Stimulated activated naive CD4-positive, alpha-beta T cell (primary cell): ENCODE results near the gene CYP27B1.
"Not testable (repeated sequence)": the region's sequence is repeated elsewhere in the genome, so short reads cannot be mapped to it uniquely, and the experiment has no call there.

ENCODE experiments used
- DNase-seq, 6 experiments: peaks; one replicate each; lab custom pipeline; 2025; lab: John Stamatoyannopoulos, UW

The CYP27B1 gene

DNA sequence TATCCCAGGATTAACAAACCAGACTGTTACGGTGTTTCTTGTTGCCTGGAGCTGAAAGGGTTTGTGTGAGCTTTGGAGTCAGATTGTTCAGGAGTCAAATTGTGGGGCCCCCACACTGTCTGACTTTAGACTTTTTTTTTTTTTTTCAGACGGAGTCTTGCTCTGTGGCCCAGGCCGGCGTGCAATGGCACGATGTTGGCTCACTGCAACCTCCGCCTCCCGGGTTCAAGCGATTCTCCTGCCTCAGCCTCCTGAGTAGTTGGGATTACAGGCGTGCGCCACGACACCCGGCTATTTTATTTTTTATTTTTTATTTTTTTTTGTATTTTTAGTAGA is 16.6 kb upstream of the CYP27B1 start:
- no peak for DNase-seq

DNA sequence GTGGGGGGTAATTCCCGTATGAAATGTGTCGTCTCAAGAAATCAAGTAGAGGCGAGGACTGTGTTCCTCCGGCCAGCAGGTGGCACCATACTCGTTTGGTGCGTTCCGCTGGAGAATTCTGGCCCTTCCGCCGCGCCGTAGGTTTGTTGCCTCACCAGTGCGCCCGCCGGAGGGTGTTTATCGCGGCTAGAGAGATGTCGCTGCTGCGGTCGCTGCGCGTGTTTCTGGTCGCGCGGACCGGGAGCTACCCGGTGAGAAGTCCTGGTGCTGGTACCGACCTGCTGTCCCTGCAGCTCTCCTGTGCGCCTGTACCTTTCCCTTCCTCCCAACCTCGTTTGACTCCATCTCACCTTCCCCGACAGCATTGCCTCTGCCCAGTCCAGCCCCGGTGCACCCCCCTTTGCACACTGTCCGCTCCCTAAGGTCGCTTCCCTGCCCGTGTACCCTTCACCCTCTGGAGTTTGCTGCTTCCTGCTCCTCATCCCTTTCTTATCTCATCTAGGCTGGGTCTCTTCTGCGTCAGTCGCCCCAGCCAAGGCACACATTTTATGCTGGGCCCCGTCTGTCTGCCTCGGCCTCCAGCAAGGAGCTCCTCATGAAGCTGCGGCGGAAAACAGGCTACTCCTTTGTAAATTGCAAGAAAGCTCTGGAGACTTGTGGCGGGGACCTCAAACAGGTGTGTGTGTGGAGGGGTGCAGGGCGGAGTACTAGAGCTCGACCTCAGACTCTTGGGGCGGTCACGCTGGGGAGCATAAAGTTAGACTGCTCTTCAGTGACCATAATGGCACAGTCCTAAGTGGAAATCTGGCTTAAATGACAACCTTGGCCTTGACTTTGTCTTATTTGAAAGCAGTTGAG is 16.0 kb upstream of the CYP27B1 start, which contains the start of gene TSFM:
Gene TSFM (plus strand): TSS at position 180 of the 858 bp plus-strand sequence. CDS start 15 bp downstream, at position 195.
- DNase-seq, result peak; percentile 86 to 95 (median 93)

DNA sequence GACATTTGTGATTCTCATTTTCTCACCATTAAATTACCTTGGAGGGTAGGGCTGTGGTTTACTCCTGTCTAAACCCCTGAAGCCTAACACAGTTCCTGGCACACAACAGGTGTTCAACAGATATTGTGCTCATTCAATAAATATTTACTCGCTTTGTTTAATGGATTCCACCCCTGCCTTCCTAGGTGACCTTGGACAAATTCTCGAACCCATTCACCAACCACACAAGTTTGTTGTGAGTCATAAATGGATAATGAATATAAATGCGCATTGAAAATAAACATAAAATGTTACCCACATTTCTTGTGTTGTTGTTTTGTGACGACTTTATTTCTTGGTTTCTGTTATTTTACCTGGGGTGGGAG is 15.3 kb upstream of the CYP27B1 start:
- DNase-seq, result no peak

DNA sequence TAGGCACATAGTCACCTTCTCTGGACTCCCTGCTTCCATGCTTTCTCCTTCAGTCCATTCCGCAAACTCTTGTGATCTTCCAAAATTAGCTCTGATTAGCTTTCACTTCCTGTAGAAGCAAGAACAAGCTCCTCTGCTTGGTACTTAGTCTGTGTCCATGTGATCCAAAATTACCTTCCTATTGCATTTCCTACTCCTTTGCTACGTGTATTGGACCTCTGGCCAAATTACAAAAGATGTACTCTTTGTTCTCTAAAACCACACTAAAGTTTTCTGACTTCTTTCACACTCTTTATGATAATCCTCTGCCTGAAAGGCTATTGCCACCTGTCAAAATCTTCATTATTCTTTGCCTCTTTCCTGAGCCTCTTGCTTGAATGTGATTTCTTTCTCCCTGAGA is 14.9 kb upstream of the CYP27B1 start:
- no peak for DNase-seq

DNA sequence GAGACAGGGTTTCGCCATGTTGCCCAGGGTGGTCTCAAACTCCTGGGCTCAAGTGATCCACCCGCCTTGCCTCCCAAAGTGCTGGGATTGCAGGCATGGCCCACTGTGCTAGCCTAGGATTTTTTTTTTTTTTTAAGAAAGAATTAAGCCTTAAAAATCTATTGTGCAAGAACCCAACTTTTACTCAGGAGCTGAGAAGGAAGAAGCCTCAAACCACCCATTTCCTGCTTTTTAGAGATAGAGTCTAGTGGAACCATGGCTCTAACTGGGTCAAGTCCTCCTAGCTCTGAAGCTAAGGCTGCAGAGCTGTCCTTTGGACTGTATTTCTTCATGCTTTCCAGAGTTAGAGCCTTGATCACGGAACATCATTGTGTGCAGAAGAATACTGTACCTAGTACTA is 14.4 kb upstream of the CYP27B1 start:
- DNase-seq, result no peak

DNA sequence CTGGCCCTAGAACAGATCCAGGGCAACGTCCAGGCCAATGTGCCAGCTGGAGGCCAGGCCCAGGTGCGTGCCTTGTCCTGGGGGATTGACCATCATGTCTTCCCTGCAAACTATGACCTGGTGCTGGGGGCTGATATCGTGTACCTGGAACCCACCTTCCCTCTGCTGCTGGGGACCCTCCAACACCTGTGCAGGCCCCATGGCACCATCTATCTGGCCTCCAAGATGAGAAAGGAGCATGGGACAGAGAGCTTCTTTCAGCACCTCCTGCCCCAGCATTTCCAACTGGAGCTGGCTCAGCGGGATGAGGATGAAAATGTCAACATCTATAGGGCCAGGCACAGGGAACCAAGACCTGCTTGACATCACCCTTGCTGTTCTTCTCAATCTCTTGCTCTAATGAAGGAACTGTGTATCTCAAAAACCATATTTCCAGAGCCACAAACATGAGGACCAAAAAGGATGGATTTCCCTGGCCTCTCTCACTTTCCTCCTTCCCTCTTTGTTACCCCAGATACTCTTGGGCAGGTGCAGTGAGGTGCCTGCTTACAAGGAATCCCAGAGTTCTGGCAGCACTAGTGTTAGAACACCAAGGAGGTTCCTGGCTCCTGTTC is 13.5 kb upstream of the CYP27B1 start:
- DNase-seq, result no peak

DNA sequence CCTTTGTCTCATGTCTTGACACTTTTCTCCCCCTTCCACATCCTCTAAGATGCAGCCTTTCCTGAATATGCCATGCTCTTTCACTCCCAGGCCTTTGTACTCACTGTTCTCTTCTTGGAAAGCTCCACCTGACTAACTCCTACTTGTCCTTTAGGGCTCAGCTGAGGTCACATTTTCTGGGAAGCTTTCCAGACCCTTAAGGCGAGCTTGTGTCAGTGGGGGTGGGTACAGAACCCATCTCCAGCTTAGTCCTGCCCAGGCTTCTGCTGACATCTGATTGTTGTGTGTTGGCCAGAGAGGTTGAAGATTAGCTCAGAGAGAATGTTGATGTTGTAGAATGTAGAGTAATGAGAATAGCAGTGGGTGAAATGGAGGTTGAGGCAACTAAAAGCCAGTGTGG is 12.9 kb upstream of the CYP27B1 start:
- no peak for DNase-seq

DNA sequence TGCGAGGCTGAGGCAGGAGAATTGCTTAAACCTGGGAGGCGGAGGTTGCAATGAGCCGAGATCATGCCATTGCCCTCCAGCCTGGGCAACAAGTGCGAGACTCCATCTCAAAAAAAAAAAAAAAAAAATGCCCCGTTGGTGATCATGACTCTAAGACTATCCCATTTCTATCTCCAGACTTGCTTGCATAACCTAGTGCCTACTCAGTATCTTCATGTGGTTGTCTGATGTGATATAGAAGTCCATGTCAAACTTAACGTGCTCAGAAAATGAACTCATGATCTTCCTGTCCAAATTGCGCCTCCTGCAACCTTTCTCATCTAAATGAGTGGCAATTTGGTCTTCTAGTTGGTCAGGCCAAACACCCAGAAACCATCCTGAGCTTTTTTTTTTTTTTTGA is 11.0 kb upstream of the CYP27B1 start:
- no peak for DNase-seq

DNA sequence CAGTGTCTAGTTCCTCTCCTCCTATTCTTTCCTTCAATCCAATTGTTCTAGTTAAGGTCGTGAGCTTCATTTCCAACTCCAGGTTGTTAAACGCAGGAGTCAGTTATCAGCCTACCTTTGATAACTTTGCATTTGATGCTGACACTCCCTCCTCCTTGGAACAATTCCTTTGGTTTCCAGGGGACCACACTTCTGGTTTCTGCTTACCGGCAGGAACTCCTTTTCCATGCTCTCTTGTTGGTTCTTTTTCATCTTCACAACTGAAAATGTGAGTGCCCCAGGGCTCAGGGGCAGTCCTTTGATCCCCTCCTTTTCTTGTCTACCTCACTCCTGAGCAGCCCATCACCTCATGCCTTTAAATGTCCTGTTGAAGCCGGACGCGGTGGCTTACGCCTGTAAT is 10.5 kb upstream of the CYP27B1 start:
- no peak for DNase-seq

DNA sequence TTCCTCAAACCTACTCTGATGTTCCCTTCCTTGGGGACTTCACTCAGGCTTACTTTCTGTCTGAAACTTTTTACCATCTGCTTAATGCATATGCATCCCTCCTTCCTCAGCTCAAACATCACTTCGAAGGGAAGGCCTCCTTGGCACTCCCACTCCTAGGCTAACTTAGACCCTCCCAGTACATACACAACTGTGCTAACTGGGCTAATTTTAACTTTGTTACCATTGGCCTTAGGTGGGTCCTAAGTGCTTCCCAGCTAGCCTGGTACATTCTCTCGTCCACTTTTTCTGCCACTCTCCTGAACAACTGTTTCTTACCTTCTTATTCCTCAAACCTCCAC is 9.3 kb upstream of the CYP27B1 start:
- no peak for DNase-seq

DNA sequence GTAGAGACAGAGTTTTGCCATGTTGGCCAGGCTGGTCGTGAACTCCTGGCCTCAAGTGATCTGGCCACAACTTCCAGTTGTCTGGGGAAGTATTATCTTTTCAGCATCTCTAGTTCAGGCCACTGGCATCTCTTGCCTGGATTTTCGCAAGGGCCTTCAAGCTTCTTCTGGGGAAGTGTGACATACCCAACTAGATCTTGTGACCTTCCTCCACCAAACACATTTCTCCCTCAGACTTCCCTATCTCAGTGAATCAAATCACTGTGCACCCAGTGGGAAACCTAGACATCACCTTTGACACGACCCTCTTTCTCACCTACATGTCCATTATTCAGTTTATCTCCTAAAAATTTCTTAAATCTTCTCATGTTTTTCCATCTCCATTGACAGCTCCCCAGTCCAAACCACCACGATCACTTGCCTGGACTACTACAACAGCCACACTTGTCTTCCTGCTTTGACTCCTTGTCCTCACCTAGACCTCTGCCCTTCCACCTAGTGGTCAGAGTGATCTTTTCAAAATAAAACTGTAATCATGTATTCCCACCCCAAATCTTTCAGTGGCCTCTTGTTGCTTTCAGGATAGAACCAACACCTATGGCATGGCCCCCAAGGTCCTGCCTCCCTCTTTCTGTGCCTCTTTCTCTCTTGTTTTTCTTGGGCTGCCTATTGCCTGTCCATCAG is 8.8 kb upstream of the CYP27B1 start:
- DNase-seq, result no peak

DNA sequence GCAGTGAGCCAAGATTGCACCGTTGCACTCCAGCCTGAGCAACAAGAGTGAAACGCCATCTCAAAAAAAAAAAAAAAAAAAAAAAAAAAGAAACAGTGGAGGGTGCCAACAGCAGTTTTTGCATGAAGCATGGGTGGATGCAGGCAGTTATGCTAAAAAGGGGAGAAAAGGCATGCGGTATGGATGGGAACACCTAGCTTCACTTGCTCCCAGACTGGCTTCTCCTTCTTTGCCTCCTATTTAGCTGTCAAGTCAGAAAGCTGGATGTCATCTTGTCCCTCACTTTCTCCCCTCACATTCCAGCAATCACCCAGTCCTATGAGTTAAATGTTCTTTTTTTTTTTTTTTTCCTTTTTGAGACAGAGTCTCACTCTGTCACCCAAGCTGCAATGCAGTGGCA is 8.2 kb upstream of the CYP27B1 start:
- no peak for DNase-seq

DNA sequence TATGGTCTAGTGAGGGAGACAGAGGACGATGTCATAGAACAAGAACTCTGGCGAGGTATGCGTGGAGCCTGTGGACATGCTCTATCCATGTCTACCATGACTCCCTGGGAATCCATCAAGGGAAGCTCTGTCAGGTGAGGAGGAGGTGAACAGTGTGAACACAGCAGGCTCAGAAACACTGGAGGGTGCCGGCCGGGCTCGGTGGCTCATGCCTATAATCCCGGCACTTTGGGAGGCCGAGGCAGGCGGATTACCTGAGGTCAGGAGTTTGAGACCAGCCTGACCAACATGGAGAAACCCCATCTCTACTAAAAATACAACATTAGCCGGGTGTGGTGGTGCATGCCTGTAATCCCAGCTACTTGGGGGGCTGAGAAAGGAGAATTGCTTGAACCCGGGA is 7.8 kb upstream of the CYP27B1 start:
- not testable (repeated sequence) for DNase-seq

DNA sequence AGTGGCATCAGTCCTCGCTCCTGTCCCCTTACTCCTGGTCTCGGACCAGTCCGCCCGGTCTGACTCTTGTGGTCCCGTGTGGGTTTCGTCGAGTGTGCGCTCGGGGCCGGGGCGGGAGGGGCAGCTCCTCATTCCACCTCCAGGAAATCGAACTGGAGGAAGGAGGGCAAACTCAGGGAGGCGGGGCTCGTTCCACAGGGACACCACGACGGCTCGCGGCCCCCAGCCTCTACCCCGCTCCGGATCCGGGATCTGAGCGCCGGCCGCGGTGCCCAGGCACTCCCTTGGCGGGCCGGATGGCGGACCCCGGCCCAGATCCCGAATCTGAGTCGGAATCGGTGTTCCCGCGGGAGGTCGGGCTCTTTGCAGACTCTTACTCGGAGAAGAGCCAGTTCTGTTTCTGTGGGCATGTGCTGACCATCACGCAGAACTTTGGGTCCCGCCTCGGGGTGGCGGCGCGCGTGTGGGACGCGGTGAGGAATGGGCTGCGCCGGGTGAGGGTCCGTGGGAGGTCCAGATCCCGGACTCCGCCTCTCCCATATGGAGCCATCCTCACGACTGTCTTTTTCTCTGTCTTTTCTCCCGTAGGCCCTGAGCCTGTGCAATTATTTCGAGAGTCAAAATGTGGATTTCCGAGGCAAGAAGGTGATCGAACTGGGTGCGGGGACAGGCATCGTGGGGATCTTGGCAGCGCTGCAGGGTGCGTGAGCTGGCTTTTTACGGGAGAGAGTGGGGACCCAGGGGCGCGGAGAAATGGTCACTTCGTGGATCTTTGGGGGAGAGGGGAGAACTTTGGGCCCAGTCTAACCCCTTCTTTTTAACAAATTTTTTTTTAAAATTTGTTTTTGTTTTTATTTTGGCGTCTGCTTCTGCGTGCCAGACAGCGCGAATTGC is 5.8 kb upstream of the CYP27B1 start, which contains the start of gene EEF1AKMT3:
Gene EEF1AKMT3 (plus strand): TSS at position 186 of the 894 bp plus-strand sequence. CDS start 111 bp downstream, at position 297.
- DNase-seq, result peak in 1 of 6 experiments; percentile 36

DNA sequence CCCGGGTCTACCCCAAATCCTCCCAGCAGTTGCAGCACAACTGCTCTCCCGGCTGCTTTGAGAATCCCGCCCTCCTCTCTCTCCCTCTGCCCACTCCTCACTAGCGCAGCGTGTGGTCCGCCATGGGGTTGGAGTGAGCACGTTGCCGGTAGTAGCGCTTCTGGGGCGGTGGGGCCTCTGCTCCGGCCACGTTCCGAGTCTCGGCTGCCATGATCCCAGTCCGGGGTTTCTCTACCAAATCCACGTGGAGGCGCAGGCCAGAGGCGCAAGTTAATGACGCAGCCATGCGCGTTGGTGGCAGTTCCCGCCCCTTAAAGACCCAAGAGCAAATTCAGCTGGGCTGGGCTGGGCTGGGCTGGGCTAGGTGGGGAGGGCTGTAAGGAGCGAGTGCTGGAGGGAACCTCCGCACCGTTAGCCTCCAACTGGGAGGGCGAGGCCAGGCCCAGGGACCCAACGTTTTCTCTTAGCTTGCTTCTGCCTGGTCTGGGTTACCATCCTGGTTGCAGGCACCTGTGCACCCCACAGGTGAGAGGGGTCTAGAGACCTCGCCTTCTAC is 5.1 kb upstream of the CYP27B1 start, which contains the start of gene METTL1:
Gene METTL1 (minus strand): TSS at position 233 of the 556 bp plus-strand sequence. CDS start 22 bp downstream, at position 211.
- DNase-seq, result peak; percentile 78 to 91 (median 84)

DNA sequence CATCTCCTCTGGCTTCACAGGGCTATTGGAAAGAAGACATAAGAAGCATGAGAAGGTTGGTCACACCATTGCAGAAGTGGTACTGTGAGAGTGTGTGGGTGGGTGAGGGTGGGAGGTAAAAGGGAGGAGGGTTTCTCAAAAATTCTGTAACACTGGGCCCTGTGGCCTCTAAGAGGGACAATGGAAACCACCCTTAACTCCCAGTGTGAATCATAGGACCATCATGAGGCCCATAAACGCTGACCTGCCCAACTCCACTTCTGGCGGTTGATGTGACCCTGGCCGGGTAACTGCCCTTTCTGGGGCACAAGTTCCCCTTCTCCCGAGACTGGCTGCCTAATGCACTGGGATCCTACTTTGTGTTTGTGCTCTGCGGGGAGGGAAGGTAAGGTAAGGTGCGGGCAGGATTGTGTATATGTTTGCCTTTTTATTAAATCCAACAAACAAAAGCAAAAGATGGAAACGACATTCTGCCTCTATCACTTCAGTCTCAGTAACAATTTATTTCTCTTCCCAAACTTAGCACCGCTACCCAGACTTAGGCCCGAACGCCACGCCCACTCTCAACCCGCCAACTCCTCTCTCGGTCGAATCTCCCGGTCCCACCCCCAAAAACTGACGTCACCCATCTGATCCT is 4.5 kb upstream of the CYP27B1 start:
- DNase-seq, result peak in 2 of 6 experiments; percentile 71 to 81

DNA sequence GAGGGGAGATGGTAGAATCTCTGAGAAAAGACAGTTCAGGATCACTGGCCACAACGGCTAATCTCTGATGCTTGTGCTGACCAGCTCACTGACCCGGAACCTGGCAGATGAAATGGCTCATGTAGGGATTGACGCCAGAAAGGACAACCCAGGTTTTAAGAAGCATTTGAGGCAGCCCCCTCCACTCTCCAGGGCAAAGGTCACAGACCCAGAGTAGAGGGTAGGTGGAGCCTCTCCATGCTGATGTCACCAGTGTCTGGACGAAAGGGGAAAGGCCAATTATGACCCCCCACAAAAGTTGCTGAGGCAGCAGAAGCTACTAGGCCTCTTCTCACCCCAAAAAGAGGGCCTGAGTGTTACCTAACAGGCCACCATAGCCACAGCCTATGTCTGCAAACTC is 3.9 kb upstream of the CYP27B1 start:
- no peak for DNase-seq

DNA sequence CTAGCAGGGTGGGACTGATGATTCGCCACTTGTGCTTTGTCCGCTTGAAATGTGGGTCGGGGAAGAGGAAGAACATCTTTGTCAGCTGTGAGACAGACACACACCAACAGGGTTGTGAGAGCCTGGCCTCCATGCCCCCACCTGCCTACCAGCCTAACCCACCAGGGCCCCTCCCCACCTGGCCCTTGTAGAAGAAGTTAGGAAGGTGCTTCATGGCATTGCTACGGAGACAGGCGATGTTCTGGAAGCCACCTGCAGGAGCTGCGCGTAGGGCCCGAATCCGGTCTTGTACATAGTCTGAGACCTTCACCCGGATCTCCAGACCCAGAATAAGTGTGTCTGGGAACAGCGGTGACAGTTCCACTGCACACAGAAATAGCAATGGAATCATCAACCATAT is 2.7 kb upstream of the CYP27B1 start:
- no peak for DNase-seq

DNA sequence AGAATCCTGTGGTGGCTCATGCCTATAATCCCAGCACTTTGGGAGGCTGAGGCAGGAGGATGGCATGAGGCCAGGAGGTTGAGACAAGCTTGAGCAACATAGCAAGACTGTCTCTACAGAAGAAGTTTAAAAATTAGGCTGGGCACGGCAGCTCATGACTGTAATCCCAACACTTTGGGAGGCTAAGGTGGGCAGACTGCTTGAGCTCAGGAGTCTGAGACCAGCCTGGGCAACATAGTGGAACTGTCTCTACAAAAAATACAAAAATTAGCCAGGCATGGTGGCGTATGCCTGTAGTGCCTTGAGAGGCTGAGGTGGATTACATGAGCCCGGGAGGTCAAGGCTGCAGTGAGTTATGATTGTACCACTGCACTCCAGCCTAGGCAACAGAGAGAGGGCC is 998 bp upstream of the CYP27B1 start:
- no peak for DNase-seq

DNA sequence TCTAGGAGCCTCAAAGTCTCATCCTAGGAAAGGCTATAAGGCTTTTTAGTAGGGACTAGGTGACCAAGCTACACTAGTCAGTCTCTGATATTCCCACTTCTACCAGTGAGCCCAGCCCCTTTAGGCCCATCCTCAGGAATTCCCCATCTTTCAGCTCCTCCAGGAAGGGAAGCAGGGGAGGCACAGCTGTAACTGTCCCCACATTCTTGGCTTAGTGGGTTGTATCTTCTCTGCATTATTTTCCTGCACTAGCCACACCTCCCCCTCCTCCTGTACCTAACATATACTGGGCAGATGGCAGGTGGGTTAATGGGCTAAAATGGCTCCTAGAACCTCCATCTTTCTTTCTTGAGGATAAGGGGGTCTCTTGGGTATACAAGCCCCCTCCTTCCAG is 424 bp upstream of the CYP27B1 start:
- DNase-seq, result no peak
